ENCODE data around the gene BAIAP2L1.

GRCh38 chr7:98248156-98248555, 152.7 kb downstream of the BAIAP2L1 start:
- TF ChIP-seq CTCF (optimal IDR thresholded peaks at IDR 0.05 in 1 of 3, IDR thresholded peaks at IDR 0.05 in 1 of 3, conservative IDR thresholded peaks at IDR 0.05 in 1 of 3; ENCODE audit: extremely low read depth in 1 of 3, insufficient read depth in 2 of 3, low read length in 3 of 3), result no peak
- TF ChIP-seq EZH2 (IDR thresholded peaks at IDR 0.05; ENCODE audit: low read length), result no peak

Data from keratinocyte (primary cell).